Activated CD4-positive, alpha-beta T cell treated with anti-CD3 and anti-CD28 coated beads, Interleukin-2, amount 10 ng/mL, durations not matched to agents 7 days and 5 days (primary cell): ENCODE measurements around the gene XPO5. TPM values are rescaled to one million over a fixed set of nuclear protein-coding genes. Genes with fewer than 3 reads are reported as not detected.

Source experiments
- CTCF ChIA-PET: fragments of 350-600 bp; sonication (Branson Sonifier 250); formaldehyde crosslinking; loops from one replicate; lab custom pipeline; 2021; ENCODE audit warnings: antibody characterized with exemption; lab: Charles Lee
- POLR2A ChIA-PET: fragments of 350-600 bp; sonication (Branson Sonifier 250); formaldehyde crosslinking; loops from one replicate; lab custom pipeline; 2021; ENCODE audit warnings: antibody characterized with exemption; lab: Charles Lee
- DNase-seq: peaks from one replicate; pipeline ENCODE4 v3.0.0-alpha.2; 2020
- H3K27ac Mint-ChIP-seq: one replicate; pipeline ENCODE4 v1.8.0; 2021; ENCODE audit warnings: mild to moderate bottlenecking, moderate library complexity, mixed read lengths
- H3K27me3 Mint-ChIP-seq: one replicate; pipeline ENCODE4 v1.8.0; 2021; ENCODE audit warnings: mixed read lengths
- H3K36me3 Mint-ChIP-seq: one replicate; pipeline ENCODE4 v1.8.0; 2021; ENCODE audit warnings: low read depth, mixed read lengths
- H3K4me1 Mint-ChIP-seq: one replicate; pipeline ENCODE4 v1.8.0; 2021; ENCODE audit warnings: mixed read lengths
- H3K4me3 Mint-ChIP-seq: one replicate; pipeline ENCODE4 v1.8.0; 2021; ENCODE audit warnings: mild to moderate bottlenecking, moderate library complexity, mixed read lengths
- H3K9me3 Mint-ChIP-seq: one replicate; pipeline ENCODE4 v1.8.0; 2021; ENCODE audit warnings: mixed read lengths
- total RNA-seq, 2 experiments: library from RNA; stranded (reverse); gene quantifications; one replicate each; pipeline ENCODE4 v1.2.3, GENCODE V29; 2021

The XPO5 gene
- total RNA-seq, 2 experiments from 2014 or later, result 55.5 to 60.3 TPM

GRCh38 chr6:43509984-43510826 is 65.6 kb downstream of the XPO5 start, which contains the start of gene LRRC73:
TSS of gene LRRC73 (minus strand) at chr6:43510346. CDS start at chr6:43509785, 561 bp downstream.
- H3K27me3 Mint-ChIP-seq, result peaks cover 16% of the 10 kb centered on the region
- H3K36me3 Mint-ChIP-seq, result peaks cover 32% of the 10 kb centered on the region
- H3K27ac Mint-ChIP-seq, result peak within 1 kb of the TSS; percentile 70
- H3K4me1 Mint-ChIP-seq, result peaks cover 27% of the 10 kb centered on the region
- H3K4me3 Mint-ChIP-seq, result peak within 1 kb of the TSS; percentile 66
- ChIA-PET POLR2A (interaction anchor here (0.6 kb wide), 1 partner anchor 141 kb away, joined by 3 read pairs; the partner anchor contains the start of gene ZNF318), CTCF (interaction anchor here (1.4 to 6.8 kb wide), 5 partner anchors 9 to 281 kb away, joined by 3 to 54 read pairs (median 7); partner anchors contain the start of gene DNPH1)
- no peaks in the 10 kb centered on the region for H3K9me3 Mint-ChIP-seq
- DNase-seq, result peak; percentile 75

- peaks cover 26% of the 10 kb centered on the region for H3K36me3 Mint-ChIP-seq
- no peak for DNase-seq
- peak overlapping the region; percentile 64 for H3K4me3 Mint-ChIP-seq
- peaks cover 21% of the 10 kb centered on the region for H3K4me1 Mint-ChIP-seq
- ChIA-PET CTCF (interaction anchor here (1.4 to 6.8 kb wide), 7 partner anchors 8 to 280 kb away, joined by 3 to 54 read pairs (median 8); partner anchors contain the start of genes DNPH1, POLR1C and YIPF3), POLR2A (interaction anchor here (0.6 kb wide), 1 partner anchor 140 kb away, joined by 3 read pairs; the partner anchor contains the start of gene ZNF318)
- H3K27me3 Mint-ChIP-seq, result peaks cover 16% of the 10 kb centered on the region
- peak overlapping the region; percentile 70 for H3K27ac Mint-ChIP-seq
- H3K9me3 Mint-ChIP-seq, result no peaks in the 10 kb centered on the region
Observed at GRCh38 chr6:43509142-43509983, 66.5 kb downstream of the XPO5 start.

GRCh38 chr6:43508481-43509141 is 67.2 kb downstream of the XPO5 start:
- CTCF ChIA-PET, result interaction anchor here (1.6 to 6.8 kb wide), 8 partner anchors 8 to 279 kb away, joined by 4 to 54 read pairs (median 13); partner anchors contain the start of genes DLK2, DNPH1, POLR1C and YIPF3
- POLR2A ChIA-PET, result no interaction called here
- Mint-ChIP-seq H3K9me3 (no peaks in the 10 kb centered on the region), H3K4me3 (peak overlapping the region; percentile 53), H3K27ac (no peak overlapping the region), H3K36me3 (peaks cover 22% of the 10 kb centered on the region), H3K4me1 (peaks cover 17% of the 10 kb centered on the region), H3K27me3 (peaks cover 16% of the 10 kb centered on the region)
- DNase-seq, result no peak

GRCh38 chr6:43506667-43507471 is 69.0 kb downstream of the XPO5 start:
- Mint-ChIP-seq H3K36me3 (peaks cover 15% of the 10 kb centered on the region), H3K9me3 (no peaks in the 10 kb centered on the region), H3K4me3 (no peak overlapping the region), H3K27ac (no peak overlapping the region), H3K4me1 (peaks cover 13% of the 10 kb centered on the region), H3K27me3 (peaks cover 16% of the 10 kb centered on the region)
- ChIA-PET POLR2A (interaction anchor here (0.6 kb wide), 2 partner anchors 214 to 1708 kb away, joined by 3 read pairs; no protein-coding TSS in a partner anchor), CTCF (interaction anchor here (0.6 to 6.8 kb wide), 30 partner anchors 8 to 334 kb away, joined by 3 to 54 read pairs (median 4); partner anchors contain the start of genes CRIP3, DLK2, DNPH1 and POLR1C)
- peak; percentile 83 for DNase-seq

GRCh38 chr6:43506171-43506570 is 69.7 kb downstream of the XPO5 start:
- Mint-ChIP-seq H3K36me3 (peaks cover 13% of the 10 kb centered on the region), H3K9me3 (no peaks in the 10 kb centered on the region), H3K27ac (no peak overlapping the region), H3K27me3 (peaks cover 16% of the 10 kb centered on the region), H3K4me1 (peaks cover 13% of the 10 kb centered on the region), H3K4me3 (no peak overlapping the region)
- ChIA-PET POLR2A (interaction anchor here (0.6 kb wide), 1 partner anchor 1707 kb away, joined by 3 read pairs; no protein-coding TSS in a partner anchor), CTCF (interaction anchor here (0.6 to 6.8 kb wide), 24 partner anchors 11 to 585 kb away, joined by 3 to 54 read pairs (median 4); partner anchors contain the start of genes CRIP3, DLK2, POLR1C and YIPF3)
- no peak for DNase-seq

GRCh38 chr6:43505718-43506117 is 70.1 kb downstream of the XPO5 start:
- DNase-seq, result no peak
- peaks cover 16% of the 10 kb centered on the region for H3K27me3 Mint-ChIP-seq
- POLR2A ChIA-PET, result interaction anchor here (0.6 kb wide), 1 partner anchor 158 kb away, joined by 9 read pairs; no protein-coding TSS in a partner anchor
- H3K36me3 Mint-ChIP-seq, result peaks cover 10% of the 10 kb centered on the region
- CTCF ChIA-PET, result interaction anchor here (0.6 to 6.8 kb wide), 18 partner anchors 11 to 585 kb away, joined by 3 to 54 read pairs (median 4); partner anchors contain the start of genes CRIP3, DLK2, POLR1C and YIPF3
- H3K27ac Mint-ChIP-seq, result no peak overlapping the region
- H3K9me3 Mint-ChIP-seq, result no peaks in the 10 kb centered on the region
- H3K4me1 Mint-ChIP-seq, result peaks cover 13% of the 10 kb centered on the region
- H3K4me3 Mint-ChIP-seq, result no peak overlapping the region

GRCh38 chr6:43504756-43505593 is 70.9 kb downstream of the XPO5 start:
- Mint-ChIP-seq H3K4me1 (peaks cover 10% of the 10 kb centered on the region), H3K27me3 (peaks cover 14% of the 10 kb centered on the region), H3K9me3 (no peaks in the 10 kb centered on the region), H3K36me3 (peaks cover 10% of the 10 kb centered on the region), H3K4me3 (no peak overlapping the region), H3K27ac (no peak overlapping the region)
- no peak for DNase-seq
- CTCF ChIA-PET, result interaction anchor here (0.6 to 6.8 kb wide), 10 partner anchors 11 to 757 kb away, joined by 3 to 54 read pairs (median 4); partner anchors contain the start of genes POLR1C and YIPF3
- POLR2A ChIA-PET, result interaction anchor here (0.6 kb wide), 1 partner anchor 159 kb away, joined by 9 read pairs; no protein-coding TSS in a partner anchor

GRCh38 chr6:43503443-43503842 is 72.4 kb downstream of the XPO5 start:
- H3K36me3 Mint-ChIP-seq, result peaks cover 11% of the 10 kb centered on the region
- ChIA-PET POLR2A (no interaction called here), CTCF (interaction anchor here (1.3 to 2.2 kb wide), 2 partner anchors 11 to 240 kb away, joined by 3 to 6 read pairs; no protein-coding TSS in a partner anchor)
- DNase-seq, result no peak
- peaks cover 4% of the 10 kb centered on the region for H3K27me3 Mint-ChIP-seq
- H3K27ac Mint-ChIP-seq, result peak overlapping the region; percentile 26
- peaks cover 3% of the 10 kb centered on the region for H3K4me1 Mint-ChIP-seq
- H3K4me3 Mint-ChIP-seq, result no peak overlapping the region
- no peaks in the 10 kb centered on the region for H3K9me3 Mint-ChIP-seq

GRCh38 chr6:43502666-43503065 is 73.2 kb downstream of the XPO5 start:
- Mint-ChIP-seq H3K9me3 (no peaks in the 10 kb centered on the region), H3K4me1 (peaks cover 3% of the 10 kb centered on the region), H3K27me3 (no peaks in the 10 kb centered on the region), H3K4me3 (no peak overlapping the region), H3K27ac (no peak overlapping the region), H3K36me3 (peaks cover 11% of the 10 kb centered on the region)
- POLR2A ChIA-PET, result no interaction called here
- no peak for DNase-seq
- CTCF ChIA-PET, result interaction anchor here (0.6 to 2.2 kb wide), 2 partner anchors 10 to 87 kb away, joined by 4 to 6 read pairs; no protein-coding TSS in a partner anchor

GRCh38 chr6:43500921-43501320 is 74.9 kb downstream of the XPO5 start:
- peaks cover 2% of the 10 kb centered on the region for H3K4me1 Mint-ChIP-seq
- peaks cover 9% of the 10 kb centered on the region for H3K36me3 Mint-ChIP-seq
- H3K4me3 Mint-ChIP-seq, result no peak overlapping the region
- DNase-seq, result no peak
- H3K9me3 Mint-ChIP-seq, result no peaks in the 10 kb centered on the region
- CTCF ChIA-PET, result interaction anchor here (0.6 to 2.2 kb wide), 4 partner anchors 8 to 144 kb away, joined by 3 to 7 read pairs (median 5); partner anchors contain the start of gene LRRC73
- H3K27me3 Mint-ChIP-seq, result no peaks in the 10 kb centered on the region
- H3K27ac Mint-ChIP-seq, result no peak overlapping the region
- POLR2A ChIA-PET, result no interaction called here
